DOHH2 (cell line): Measurements from ENCODE around the gene ZFAND3.
"Not testable (repeated sequence)": the region's sequence is repeated elsewhere in the genome, so short reads cannot be mapped to it uniquely, and the experiment has no call there.

Source experiments
- H3F3A ChIP-seq: fragments of 200-600 bp; sonication (generic), shearing (Covaris generic); 2 replicates; pipeline ENCODE4 v1.6.0; 2016; ENCODE audit warnings: antibody characterized with exemption, mild to moderate bottlenecking; ENCODE audit not compliant: control insufficient read depth, insufficient read depth
- H3K27ac ChIP-seq: fragments of 200-600 bp; sonication (generic); 2 replicates; pipeline ENCODE4 v1.5.1; 2014; ENCODE audit warnings: low read depth, mild to moderate bottlenecking, low read length, moderate library complexity
- H3K27me3 ChIP-seq: fragments of 200-600 bp; sonication (generic); 2 replicates; pipeline ENCODE4 v1.6.1; 2014; ENCODE audit warnings: mild to moderate bottlenecking, low read length, mixed read lengths; ENCODE audit not compliant: control insufficient read depth
- H3K36me3 ChIP-seq: fragments of 200-600 bp; sonication (generic); 2 replicates; pipeline ENCODE4 v1.6.1; 2014; ENCODE audit warnings: mild to moderate bottlenecking, low read length, moderate library complexity, mixed read lengths; ENCODE audit not compliant: control insufficient read depth
- H3K4me1 ChIP-seq: fragments of 200-600 bp; sonication (generic); 2 replicates; pipeline ENCODE4 v1.6.1; 2014; ENCODE audit warnings: mild to moderate bottlenecking, low read length, mixed read lengths; ENCODE audit not compliant: control insufficient read depth
- H3K4me2 ChIP-seq: fragments of 200-600 bp; sonication (generic); 2 replicates; pipeline ENCODE4 v1.6.0; 2014; ENCODE audit warnings: mild to moderate bottlenecking, low read length, moderate library complexity
- H3K4me3 ChIP-seq: fragments of 200-600 bp; sonication (generic); 2 replicates; pipeline ENCODE4 v1.5.1; 2014; ENCODE audit warnings: mild to moderate bottlenecking, low read length, mixed read lengths
- H3K79me2 ChIP-seq: fragments of 200-600 bp; sonication (generic); 2 replicates; pipeline ENCODE4 v1.6.1; 2014; ENCODE audit warnings: mild to moderate bottlenecking, low read length, mixed read lengths; ENCODE audit not compliant: control insufficient read depth
- H3K9me2 ChIP-seq: fragments of 200-600 bp; sonication (generic); replicated peaks from 2 replicates; pipeline ENCODE4 v1.6.1; 2014; ENCODE audit warnings: mild to moderate bottlenecking, low read length, mixed read lengths; ENCODE audit not compliant: control insufficient read depth
- H3K9me3 ChIP-seq: fragments of 200-600 bp; sonication (generic); 2 replicates; pipeline ENCODE4 v1.6.1; 2014; ENCODE audit warnings: antibody characterized with exemption, low read length, mixed read lengths; ENCODE audit not compliant: control insufficient read depth, insufficient read depth
- H4K20me1 ChIP-seq: fragments of 200-600 bp; sonication (generic); 2 replicates; pipeline ENCODE4 v1.6.0; 2014; ENCODE audit warnings: low read depth, mild to moderate bottlenecking, antibody characterized with exemption, low read length, moderate library complexity; ENCODE audit not compliant: control insufficient read depth, insufficient read depth
- EZH2phosphoT487 ChIP-seq: fragments of 200-600 bp; sonication (generic); IDR thresholded peaks from 2 replicates; pipeline ENCODE4 v1.6.1; 2017; ENCODE audit warnings: borderline replicate concordance, mild to moderate bottlenecking, antibody characterized with exemption, low read length, moderate library complexity, mixed read lengths
- TF ChIP-seq, protein P1 (sequence below): fragments of 200-600 bp; sonication (generic); IDR thresholded peaks from one replicate; pipeline ENCODE4 v1.5.1; 2014; ENCODE audit warnings: antibody characterized with exemption, mild to moderate bottlenecking, low read depth, low read length; ENCODE audit not compliant: poor library complexity, severe bottlenecking

The ZFAND3 gene

DNA sequence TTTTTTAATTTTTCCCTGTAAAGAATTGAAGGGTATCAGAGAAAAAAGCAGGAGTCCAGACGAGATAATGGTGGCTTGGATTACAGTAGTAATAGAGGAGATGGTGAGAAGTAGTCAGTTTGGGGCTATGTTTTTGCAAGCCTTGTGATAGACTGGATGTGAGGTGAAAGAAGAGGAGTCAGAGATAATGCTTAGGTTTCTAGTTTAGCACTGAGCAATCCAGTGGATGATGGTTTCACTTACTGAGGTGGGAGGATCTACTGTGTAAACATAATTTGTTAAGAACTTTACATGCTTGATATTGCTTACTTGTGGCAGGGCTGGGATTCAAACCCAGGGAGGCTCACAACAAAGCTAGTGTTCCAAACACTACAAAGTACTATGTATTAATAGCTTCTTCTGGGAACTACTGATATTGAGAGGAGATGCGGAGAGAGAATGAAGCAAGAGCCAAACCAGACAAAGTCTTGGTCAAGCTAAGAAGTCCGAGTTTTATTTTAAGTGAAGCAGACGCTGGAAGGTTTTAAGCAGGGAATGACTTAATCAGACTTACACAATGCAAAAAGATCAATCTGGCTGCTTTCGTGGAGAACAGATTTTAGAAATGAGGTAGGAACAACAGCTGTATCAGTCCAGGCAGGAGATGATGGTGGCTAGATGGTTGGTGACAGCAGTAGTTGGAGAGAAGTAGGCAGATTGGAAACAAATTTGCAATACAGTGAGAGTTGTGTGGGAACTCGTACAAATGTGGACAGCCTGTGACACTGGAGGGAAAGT, 58.0 kb downstream of the ZFAND3 start:
- Histone ChIP-seq H3F3A (no peaks in the 10 kb centered on the region), H3K27me3 (no peaks in the 10 kb centered on the region), H4K20me1 (peaks cover 12% of the 10 kb centered on the region; the same call in 1 of the 2 replicates), H3K9me3 (no peaks in the 10 kb centered on the region), H3K4me2 (no peak overlapping the region), H3K4me3 (no peak overlapping the region), H3K27ac (no peak overlapping the region), H3K9me2 (no peaks in the 10 kb centered on the region), H3K79me2 (peaks cover 52% of the 10 kb centered on the region), H3K4me1 (peaks cover 12% of the 10 kb centered on the region), H3K36me3 (no peaks in the 10 kb centered on the region)
- TF ChIP-seq, protein P1, sequence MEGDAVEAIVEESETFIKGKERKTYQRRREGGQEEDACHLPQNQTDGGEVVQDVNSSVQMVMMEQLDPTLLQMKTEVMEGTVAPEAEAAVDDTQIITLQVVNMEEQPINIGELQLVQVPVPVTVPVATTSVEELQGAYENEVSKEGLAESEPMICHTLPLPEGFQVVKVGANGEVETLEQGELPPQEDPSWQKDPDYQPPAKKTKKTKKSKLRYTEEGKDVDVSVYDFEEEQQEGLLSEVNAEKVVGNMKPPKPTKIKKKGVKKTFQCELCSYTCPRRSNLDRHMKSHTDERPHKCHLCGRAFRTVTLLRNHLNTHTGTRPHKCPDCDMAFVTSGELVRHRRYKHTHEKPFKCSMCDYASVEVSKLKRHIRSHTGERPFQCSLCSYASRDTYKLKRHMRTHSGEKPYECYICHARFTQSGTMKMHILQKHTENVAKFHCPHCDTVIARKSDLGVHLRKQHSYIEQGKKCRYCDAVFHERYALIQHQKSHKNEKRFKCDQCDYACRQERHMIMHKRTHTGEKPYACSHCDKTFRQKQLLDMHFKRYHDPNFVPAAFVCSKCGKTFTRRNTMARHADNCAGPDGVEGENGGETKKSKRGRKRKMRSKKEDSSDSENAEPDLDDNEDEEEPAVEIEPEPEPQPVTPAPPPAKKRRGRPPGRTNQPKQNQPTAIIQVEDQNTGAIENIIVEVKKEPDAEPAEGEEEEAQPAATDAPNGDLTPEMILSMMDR: no peak
- no peak for TF ChIP-seq EZH2phosphoT487

DNA sequence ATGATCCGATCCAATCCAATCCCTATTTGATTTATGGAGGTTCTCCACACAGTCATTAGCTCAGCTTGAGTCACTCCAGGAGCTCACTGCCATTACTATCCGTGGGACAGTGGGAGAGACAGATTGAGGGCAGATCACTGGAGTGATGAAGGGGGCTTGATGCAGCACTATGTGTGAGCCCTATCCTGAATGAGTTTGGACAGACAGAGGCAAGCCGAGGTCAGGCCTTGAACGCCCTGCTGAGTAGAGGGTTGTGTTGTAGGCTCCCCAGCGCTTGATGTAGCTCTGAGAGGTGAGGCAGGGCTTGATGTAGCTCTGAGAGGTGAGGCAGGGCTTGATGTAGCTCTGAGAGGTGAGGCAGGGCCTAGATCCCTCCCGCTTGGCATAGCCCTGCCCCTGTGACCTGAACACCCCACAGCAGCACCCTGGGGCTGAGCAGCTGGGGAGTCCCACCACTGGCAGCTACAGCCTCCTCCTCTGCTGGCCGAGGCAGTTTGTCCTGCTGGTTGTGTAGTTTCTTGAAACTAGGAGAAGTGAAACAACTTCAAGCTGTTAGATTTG, 58.7 kb downstream of the ZFAND3 start:
- Histone ChIP-seq H3K9me2 (no peaks in the 10 kb centered on the region), H3F3A (no peaks in the 10 kb centered on the region), H3K27me3 (no peaks in the 10 kb centered on the region), H3K4me3 (no peak overlapping the region), H3K79me2 (peaks cover 50% of the 10 kb centered on the region), H3K4me1 (peaks cover 12% of the 10 kb centered on the region), H4K20me1 (peaks cover 12% of the 10 kb centered on the region; the same call in 1 of the 2 replicates), H3K27ac (no peak overlapping the region), H3K36me3 (no peaks in the 10 kb centered on the region), H3K9me3 (no peaks in the 10 kb centered on the region), H3K4me2 (no peak overlapping the region)
- no peak for TF ChIP-seq EZH2phosphoT487
- TF ChIP-seq, protein P1: no peak

- H3K9me3 ChIP-seq, H3K36me3 ChIP-seq, H3K9me2 ChIP-seq, H3K27ac ChIP-seq, H3F3A ChIP-seq, H3K4me2 ChIP-seq, H3K27me3 ChIP-seq, H3K4me3 ChIP-seq: not testable (repeated sequence)
- H3K4me1 ChIP-seq: peaks cover 12% of the 10 kb centered on the region
- peaks cover 39% of the 10 kb centered on the region for H3K79me2 ChIP-seq
- peaks cover 12% of the 10 kb centered on the region; the same call in 1 of the 2 replicates for H4K20me1 ChIP-seq
These were observed 61.1 kb downstream of the ZFAND3 start for GRCh38 chr6:37880602-37881001.

- Histone ChIP-seq H3K4me1 (peaks cover 12% of the 10 kb centered on the region), H3K9me2 (no peaks in the 10 kb centered on the region), H3K27ac (no peak overlapping the region), H3K9me3 (no peaks in the 10 kb centered on the region), H4K20me1 (peaks cover 7% of the 10 kb centered on the region; the same call in 1 of the 2 replicates), H3F3A (no peaks in the 10 kb centered on the region), H3K27me3 (no peaks in the 10 kb centered on the region), H3K36me3 (no peaks in the 10 kb centered on the region), H3K4me2 (no peak overlapping the region), H3K4me3 (no peak overlapping the region), H3K79me2 (peaks cover 35% of the 10 kb centered on the region)
- no peak for TF ChIP-seq EZH2phosphoT487
- TF ChIP-seq, protein P1: no peak
These were observed 62.8 kb downstream of the ZFAND3 start for GRCh38 chr6:37882292-37882691.
